HG02885 (cell line): ENCODE measurements around the gene C3orf62.

Experiments
- ATAC-seq: cut with Tn5 transposase; IDR thresholded peaks from one replicate; pipeline ENCODE4 v1.9.1; 2021; ENCODE audit warnings: mild to moderate bottlenecking; ENCODE audit not compliant: unreplicated experiment, poor library complexity

The C3orf62 gene

DNA sequence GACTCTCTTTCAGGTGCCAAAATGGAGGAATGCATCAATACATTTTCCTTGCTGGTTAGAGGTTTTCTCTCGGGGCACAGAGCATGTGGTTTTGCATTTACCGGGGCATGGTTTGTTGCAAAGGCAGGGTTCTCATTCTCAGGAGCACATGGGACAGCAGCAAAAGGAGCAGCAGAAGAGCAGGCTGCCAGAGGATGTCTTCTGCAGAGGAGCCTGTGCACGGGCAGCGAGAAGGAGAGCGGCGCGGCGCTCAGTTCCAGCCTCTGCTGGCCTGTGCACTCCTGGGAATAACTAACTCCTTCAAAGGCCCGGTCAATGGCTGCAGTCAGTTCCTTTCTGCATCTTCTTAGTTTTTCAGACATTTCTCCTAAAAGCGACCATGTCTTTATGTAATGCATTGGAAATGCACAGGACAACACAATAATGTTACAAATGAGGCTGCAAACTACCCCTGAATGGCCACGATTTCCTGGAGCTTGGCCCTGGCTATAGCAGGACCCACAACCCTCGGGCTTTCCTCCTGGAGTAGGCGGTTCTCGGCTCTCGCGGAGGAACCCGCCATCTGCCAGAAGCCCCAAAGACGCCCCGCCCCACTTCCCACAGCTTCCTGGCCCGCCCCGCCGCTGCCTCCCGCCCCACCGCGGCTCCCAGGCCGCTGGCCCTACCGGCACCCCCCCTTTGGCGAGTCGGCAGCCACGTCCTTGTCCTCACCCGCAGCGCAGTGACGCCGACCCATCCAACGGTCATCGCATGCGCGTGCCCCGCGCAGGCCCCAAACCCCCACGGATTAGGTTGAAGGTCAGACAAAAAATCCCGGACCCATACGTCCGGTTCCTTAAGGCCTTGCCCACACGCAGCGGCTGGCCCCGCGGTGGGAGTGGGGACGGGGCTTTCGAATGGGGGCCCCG is at the start of gene C3orf62:
Gene C3orf62 (minus strand): TSS at position 758 of the 908 bp plus-strand sequence. CDS start 360 bp downstream, at position 398.
- peak; percentile 81 for ATAC-seq

DNA sequence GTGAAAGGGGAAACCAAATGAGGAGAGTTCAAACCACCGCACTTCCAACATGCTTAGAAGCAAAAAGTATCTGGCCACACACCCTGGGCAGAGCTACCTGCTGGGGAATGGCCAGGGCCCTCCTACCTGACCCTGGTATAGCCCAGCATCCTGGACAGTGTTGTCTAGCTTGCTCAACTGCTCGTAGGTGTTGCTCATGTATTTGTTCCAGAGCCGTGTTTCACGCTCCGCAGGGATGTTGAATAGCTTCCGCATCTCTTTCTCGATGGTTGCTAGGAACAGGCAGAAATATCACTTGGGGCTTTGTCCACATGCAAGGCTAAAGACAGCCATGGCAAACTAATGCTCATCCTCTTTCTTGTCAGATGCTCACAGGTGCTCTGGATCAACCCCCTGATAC is 47.7 kb upstream of the C3orf62 start:
- no peak for ATAC-seq

- ATAC-seq, result no peak
Observed at GRCh38 chr3:49316696-49317457, 39.8 kb upstream of the C3orf62 start.

DNA sequence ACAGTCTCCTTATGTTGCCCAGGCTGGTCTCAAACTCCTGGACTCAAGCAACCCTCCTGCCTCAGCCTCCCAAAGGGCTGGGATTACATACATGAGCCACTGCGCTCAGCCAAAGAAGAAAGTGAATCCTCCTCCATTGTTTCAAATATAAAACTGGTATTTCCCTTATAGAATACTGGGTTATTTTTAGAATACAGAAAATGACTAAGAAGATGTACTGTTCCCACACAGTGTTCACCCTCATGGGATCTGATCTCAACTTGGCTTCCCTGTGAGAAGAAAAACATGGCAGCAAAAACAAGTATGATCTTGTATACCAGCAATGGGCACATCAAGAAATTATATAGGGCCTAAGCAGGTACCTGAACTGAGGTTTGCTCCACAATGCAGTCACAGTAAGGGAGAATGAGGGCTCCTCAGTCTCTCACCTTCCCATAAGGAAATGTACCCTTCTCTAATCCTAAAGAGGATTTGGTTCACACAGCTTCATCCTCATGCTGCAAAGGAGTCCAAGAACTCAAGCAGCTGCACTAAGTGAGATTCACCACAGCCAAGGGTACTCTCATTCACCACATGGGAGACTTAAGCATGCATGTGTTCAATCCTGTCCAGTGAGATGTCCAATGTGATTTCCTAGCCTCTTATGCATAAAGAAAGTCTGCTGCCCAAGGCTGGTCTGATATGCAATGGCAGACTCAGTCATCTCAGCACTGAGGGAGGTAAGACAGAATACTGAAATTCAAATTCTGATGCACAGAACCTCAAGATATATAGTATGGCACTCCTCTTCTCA is 37.1 kb upstream of the C3orf62 start:
- no peak for ATAC-seq

- no peak for ATAC-seq
Observed at GRCh38 chr3:49311283-49311682, 34.3 kb upstream of the C3orf62 start.

GRCh38 chr3:49310677-49311076 is 33.6 kb upstream of the C3orf62 start:
- ATAC-seq, result no peak

DNA sequence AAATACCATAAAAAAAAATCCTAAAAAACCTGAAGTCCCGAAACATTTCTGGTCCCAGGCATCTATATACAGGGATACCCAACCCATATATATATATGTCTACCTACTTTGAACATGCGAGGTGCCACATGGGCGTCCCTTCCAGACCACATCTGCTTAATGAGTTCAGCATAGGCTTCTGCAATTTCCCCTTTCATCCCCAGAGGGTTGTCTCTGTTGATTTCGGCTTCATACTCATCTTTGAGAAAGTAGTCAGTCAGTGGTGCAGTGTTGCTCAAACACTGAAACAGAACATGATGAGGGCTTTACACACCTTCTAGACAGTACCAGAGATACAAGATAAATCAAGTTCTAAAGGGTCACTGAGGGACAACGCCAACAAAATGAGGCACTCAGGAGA is 28.6 kb upstream of the C3orf62 start:
- ATAC-seq, result no peak

GRCh38 chr3:49302613-49303012 is 25.6 kb upstream of the C3orf62 start:
- no peak for ATAC-seq

DNA sequence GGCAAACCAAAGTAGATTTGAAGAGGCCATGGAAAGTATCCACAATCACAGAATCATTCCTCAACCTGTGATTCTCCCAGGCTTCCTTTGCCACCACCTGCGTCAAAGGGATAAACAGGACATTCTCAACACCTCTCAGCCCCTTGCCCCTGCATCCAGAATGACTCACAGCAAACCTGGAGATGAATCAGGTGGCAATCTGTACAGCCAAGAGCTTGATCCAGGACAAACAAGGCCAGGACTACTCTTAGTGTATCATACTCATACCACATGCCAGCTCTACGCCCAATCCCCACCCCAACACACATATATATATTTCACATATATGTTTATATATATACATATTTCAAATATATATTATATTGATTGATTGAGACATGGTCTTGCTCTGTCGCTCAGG is 23.6 kb upstream of the C3orf62 start:
- ATAC-seq, result no peak

GRCh38 chr3:49298511-49298910 is 21.5 kb upstream of the C3orf62 start:
- no peak for ATAC-seq

DNA sequence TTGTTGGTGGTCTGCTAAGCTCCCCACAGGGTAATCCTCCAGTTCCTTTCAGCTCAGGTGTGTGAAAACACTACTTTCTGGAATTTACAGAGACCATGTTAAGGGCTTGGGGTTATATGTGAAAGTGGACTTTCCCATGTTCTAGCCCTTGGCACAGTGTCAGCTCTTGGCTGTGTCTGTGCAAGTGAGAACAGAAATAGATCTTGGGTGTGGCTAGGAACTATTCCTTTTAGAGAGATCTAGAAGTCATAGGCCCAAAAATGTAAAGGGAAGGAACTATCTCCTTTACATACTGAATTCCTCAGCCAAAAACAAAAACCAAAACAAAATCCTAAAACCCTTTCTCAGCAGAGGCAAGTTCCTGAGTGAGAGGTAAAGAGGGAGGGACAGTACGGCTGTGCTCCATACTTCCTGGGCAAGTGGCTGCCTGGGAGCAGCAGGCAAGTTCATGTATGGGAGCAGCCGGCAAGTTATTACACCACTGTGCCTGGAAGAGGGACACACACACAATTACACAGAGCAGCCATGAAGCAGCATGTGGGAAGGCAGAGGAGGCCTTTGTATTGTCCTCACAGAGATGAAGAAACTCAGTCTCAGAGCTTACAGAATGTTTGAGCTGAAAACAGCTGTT is 19.9 kb upstream of the C3orf62 start:
- no peak for ATAC-seq

DNA sequence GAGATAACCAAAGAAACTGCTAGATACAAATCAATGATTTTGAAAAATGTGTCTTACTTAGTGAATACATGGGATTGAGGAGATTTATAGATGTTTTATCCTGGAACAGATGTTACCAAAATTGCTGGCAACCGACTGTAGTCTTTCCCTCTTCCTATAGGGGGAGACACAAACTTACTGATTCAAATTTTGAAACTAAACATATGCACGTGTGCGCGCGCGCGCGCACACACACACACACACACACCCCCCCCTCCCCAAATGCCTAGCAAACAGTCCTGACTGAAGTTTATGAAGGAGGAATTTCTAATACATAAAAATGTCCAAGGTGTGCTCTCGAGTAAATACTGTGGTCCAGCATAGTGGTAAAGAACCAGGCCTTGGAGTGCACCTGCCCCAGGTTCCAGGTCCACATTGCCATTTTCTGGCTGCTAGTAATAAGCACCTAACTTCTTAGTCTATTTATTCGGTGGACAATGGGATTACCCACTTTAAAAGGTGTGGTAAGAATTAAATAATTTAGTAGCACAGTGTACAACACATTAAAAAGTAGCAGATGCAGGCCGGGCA is 18.5 kb upstream of the C3orf62 start:
- no peak for ATAC-seq

GRCh38 chr3:49294343-49294742 is 17.3 kb upstream of the C3orf62 start:
- no peak for ATAC-seq

- no peak for ATAC-seq
Observed at GRCh38 chr3:49283997-49284396, 7.0 kb upstream of the C3orf62 start.

DNA sequence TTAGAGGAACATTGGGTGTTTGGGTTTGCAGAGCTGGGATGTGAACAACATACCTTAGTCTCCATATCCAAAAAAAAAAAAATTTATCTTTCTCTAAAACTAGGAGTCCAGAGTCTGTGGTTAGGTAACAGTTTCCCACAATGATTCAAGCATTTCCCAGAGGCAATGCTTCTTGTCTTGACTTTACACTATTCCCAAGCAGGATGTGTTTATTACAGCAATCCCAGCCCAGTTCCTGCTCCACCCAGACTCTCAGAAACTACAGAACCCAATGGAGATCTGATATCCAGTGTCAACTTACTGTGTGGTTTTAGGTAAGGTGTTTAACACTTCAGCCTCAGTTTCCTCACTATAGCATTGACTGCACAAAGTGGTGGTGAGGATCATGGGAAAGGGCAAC is 2.3 kb upstream of the C3orf62 start:
- no peak for ATAC-seq

DNA sequence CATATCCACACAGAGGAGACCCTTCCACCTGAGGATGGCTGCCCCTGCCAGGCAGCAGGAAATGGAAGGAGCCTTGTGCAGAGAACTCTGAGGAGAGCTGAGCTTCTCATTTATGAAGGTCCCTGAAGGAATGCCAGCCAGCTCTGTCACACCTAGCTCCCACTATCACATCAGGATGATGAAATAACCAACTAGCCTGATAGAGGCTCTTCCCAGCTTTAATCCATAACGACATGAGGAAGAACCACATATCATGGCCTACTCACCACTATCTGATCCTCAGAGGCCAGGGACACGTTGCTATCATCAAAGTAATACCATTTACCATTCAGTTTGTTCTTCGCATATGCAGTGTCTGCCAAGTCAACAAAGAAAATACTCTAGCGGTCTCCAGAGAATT is 1.5 kb upstream of the C3orf62 start:
- ATAC-seq, result no peak

DNA sequence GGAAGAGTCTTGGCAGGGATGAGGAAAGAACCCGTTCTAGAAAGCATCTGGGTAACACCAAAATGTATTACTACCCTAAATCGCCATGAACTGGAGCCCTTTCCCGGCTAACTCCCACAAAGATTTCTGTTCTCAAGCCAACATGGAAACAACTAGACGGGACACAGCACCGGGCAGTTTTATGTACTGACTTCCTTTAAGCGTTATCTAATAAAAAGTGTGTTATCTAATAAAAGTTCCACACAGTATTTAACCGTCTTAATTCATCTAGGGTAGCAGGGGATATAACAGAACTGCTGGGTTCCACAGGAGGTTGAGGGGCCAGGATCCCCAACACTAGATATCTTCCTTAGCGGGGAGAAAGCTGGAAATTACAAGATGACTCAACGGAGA is 347 bp upstream of the C3orf62 start:
- ATAC-seq, result peak; percentile 10

DNA sequence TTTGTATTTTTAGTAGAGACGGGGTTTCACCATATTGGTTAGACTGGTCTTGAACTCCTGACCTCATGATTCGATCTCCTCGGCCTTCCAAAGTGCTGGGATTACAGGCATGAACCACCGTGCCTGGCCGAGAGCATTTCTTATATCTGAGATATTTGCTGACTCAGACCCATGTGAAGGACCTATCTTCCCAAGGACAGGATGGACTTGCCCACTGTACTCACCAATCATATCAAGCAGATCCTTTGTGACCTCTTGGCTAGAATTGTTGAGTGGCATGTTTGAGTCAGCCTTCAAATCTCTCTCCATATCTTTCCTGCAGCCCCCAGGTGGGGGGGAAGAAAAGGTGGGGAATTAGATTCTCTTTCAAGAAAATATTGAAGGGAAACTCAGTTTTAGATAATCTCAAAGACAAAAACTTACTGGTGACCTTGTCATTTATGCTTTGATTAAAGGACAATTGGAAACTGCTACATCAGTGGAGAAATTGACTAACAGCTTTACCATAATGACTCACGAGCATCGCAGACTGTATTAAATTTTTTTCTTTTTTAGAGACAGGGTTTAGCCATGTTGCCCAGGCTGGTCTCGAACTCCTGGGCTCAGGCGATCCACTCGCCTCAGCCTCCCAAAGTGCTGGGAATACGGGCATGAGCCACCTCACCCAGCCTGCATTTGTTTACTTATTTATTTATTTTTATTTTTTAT is 3.1 kb downstream of the C3orf62 start:
- ATAC-seq, result no peak

- no peak for ATAC-seq
Observed at GRCh38 chr3:49271047-49271446, 6.0 kb downstream of the C3orf62 start.
